Aortic smooth muscle cell (primary cell): ENCODE measurements around the gene DLEU7. TPM values are rescaled to one million over a fixed set of nuclear protein-coding genes. Genes with fewer than 3 reads are reported as not detected.

Source experiments
- total RNA-seq: library from RNA; depleted of rRNA; stranded (reverse); fragments of >200 nt; gene quantifications from 2 replicates; pipeline ENCODE4 v1.2.3, GENCODE V29; 2014

The DLEU7 gene
- not detected in 2 replicates for total RNA-seq

GRCh38 chr13:50843257-50844083, at the start of gene DLEU7:
TSS of gene DLEU7 (minus strand) at chr13:50843692. CDS start at chr13:50843646, 46 bp downstream.

Other genes with a start within 250 kb of the DLEU7 start
- gene RNASEH2B, start 66.1 kb upstream of the DLEU7 start, total RNA-seq: 34.9 and 41.2 TPM in 2 replicates